Loucy (cell line): ENCODE data around the gene DRAM1.

Source experiments
- H2AFZ ChIP-seq: fragments of 200-600 bp; sonication (generic); 2 replicates; pipeline ENCODE4 v1.6.0; 2016; ENCODE audit warnings: antibody characterized with exemption, mild to moderate bottlenecking, low read length, moderate library complexity
- H3F3A ChIP-seq: fragments of 200-600 bp; 2 replicates; pipeline ENCODE4 v1.6.0; 2016; ENCODE audit warnings: antibody characterized with exemption, low read depth, mild to moderate bottlenecking
- H3K27me3 ChIP-seq: fragments of 200-600 bp; sonication (generic); 2 replicates; pipeline ENCODE4 v1.6.1; 2014; ENCODE audit warnings: low read length, mild to moderate bottlenecking; ENCODE audit not compliant: insufficient read depth, poor library complexity, severe bottlenecking
- H3K36me3 ChIP-seq: fragments of 200-600 bp; sonication (generic); 2 replicates; pipeline ENCODE4 v1.6.1; 2016; ENCODE audit warnings: low read length; ENCODE audit not compliant: insufficient read depth
- H3K4me1 ChIP-seq: fragments of 200-600 bp; sonication (generic); 2 replicates; pipeline ENCODE4 v1.5.1; 2014; ENCODE audit warnings: low read length, mild to moderate bottlenecking; ENCODE audit not compliant: insufficient read depth, poor library complexity, severe bottlenecking
- H3K4me2 ChIP-seq: fragments of 200-600 bp; sonication (generic); 2 replicates; pipeline ENCODE4 v1.6.0; 2014; ENCODE audit warnings: antibody characterized with exemption, low read length, low read depth, mild to moderate bottlenecking; ENCODE audit not compliant: poor library complexity, severe bottlenecking
- H3K4me3 ChIP-seq: fragments of 200-600 bp; sonication (generic); 2 replicates; pipeline ENCODE4 v1.5.1; 2014; ENCODE audit warnings: low read length, mild to moderate bottlenecking, mixed read lengths; ENCODE audit not compliant: poor library complexity, severe bottlenecking
- H3K79me2 ChIP-seq: fragments of 200-600 bp; sonication (generic); 2 replicates; pipeline ENCODE4 v1.6.1; 2014; ENCODE audit warnings: low read length; ENCODE audit not compliant: insufficient read depth
- H3K9ac ChIP-seq: fragments of 200-600 bp; sonication (generic); 2 replicates; pipeline ENCODE4 v1.6.0; 2014; ENCODE audit warnings: mild to moderate bottlenecking, low read depth, low read length, moderate library complexity; ENCODE audit not compliant: poor library complexity, severe bottlenecking
- H3K9me2 ChIP-seq: fragments of 200-600 bp; sonication (generic); replicated peaks from 2 replicates; pipeline ENCODE4 v1.6.1; 2016; ENCODE audit warnings: low read depth, low read length, mixed read lengths
- H3K9me3 ChIP-seq: fragments of 200-600 bp; sonication (generic); 2 replicates; pipeline ENCODE4 v1.6.1; 2014; ENCODE audit warnings: mild to moderate bottlenecking, antibody characterized with exemption, low read length, low read depth; ENCODE audit not compliant: insufficient read depth
- H4K20me1 ChIP-seq: fragments of 200-600 bp; sonication (generic); 2 replicates; pipeline ENCODE4 v1.6.0; 2014; ENCODE audit warnings: antibody characterized with exemption, low read length, mild to moderate bottlenecking; ENCODE audit not compliant: insufficient read depth, poor library complexity, severe bottlenecking
- EZH2phosphoT487 ChIP-seq: fragments of 200-600 bp; IDR thresholded peaks from 2 replicates; pipeline ENCODE4 v1.6.1; 2018; ENCODE audit warnings: antibody characterized with exemption, mild to moderate bottlenecking, moderate library complexity, borderline replicate concordance
- TF ChIP-seq, protein P1 (sequence below): fragments of 200-600 bp; sonication (generic); conservative IDR thresholded peaks from 2 replicates; pipeline ENCODE4 v1.5.1; 2014; ENCODE audit warnings: mild to moderate bottlenecking, antibody characterized with exemption, low read length

Gene DRAM1

DNA sequence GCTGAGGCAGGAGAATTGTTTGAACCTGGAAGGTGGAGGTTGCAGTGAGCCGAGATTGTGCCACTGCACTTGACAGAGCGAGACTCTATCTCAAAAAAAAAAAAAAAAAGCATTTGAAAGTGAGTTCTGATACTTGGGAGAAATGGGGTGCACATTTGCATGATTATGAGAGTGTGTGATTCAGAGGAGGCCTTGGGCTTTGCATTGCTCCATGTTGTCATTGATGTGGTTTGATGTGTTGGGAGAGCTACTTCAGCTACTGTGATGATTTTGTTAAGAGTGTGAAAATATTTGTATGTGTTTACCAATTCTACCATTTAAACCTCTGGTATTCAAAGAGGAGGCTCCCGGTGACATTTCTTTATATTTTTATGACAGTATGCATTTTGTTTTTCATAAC, 24.4 kb downstream of the DRAM1 start:
- TF ChIP-seq EZH2phosphoT487, result no peak
- TF ChIP-seq, protein P1, sequence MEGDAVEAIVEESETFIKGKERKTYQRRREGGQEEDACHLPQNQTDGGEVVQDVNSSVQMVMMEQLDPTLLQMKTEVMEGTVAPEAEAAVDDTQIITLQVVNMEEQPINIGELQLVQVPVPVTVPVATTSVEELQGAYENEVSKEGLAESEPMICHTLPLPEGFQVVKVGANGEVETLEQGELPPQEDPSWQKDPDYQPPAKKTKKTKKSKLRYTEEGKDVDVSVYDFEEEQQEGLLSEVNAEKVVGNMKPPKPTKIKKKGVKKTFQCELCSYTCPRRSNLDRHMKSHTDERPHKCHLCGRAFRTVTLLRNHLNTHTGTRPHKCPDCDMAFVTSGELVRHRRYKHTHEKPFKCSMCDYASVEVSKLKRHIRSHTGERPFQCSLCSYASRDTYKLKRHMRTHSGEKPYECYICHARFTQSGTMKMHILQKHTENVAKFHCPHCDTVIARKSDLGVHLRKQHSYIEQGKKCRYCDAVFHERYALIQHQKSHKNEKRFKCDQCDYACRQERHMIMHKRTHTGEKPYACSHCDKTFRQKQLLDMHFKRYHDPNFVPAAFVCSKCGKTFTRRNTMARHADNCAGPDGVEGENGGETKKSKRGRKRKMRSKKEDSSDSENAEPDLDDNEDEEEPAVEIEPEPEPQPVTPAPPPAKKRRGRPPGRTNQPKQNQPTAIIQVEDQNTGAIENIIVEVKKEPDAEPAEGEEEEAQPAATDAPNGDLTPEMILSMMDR, result no peak
- Histone ChIP-seq H4K20me1 (no peaks in the 10 kb centered on the region), H3K4me3 (no peak overlapping the region), H3K9me3 (no peaks in the 10 kb centered on the region), H3K36me3 (no peaks in the 10 kb centered on the region), H3K4me1 (no peaks in the 10 kb centered on the region), H3K79me2 (no peaks in the 10 kb centered on the region), H3F3A (no peaks in the 10 kb centered on the region), H3K27me3 (no peaks in the 10 kb centered on the region), H3K4me2 (no peak overlapping the region), H2AFZ (no peak overlapping the region), H3K9me2 (no peaks in the 10 kb centered on the region), H3K9ac (no peak overlapping the region)

- TF ChIP-seq, protein P1, result no peak
- TF ChIP-seq EZH2phosphoT487, result no peak
- H4K20me1 ChIP-seq, result no peaks in the 10 kb centered on the region
- H3K4me1 ChIP-seq, result no peaks in the 10 kb centered on the region
- H3F3A ChIP-seq, result no peaks in the 10 kb centered on the region
- no peaks in the 10 kb centered on the region for H3K36me3 ChIP-seq
- H3K9ac ChIP-seq, result no peak overlapping the region
- H3K79me2 ChIP-seq, result no peaks in the 10 kb centered on the region
- no peak overlapping the region for H2AFZ ChIP-seq
- H3K9me3 ChIP-seq, result no peaks in the 10 kb centered on the region
- no peaks in the 10 kb centered on the region for H3K9me2 ChIP-seq
- no peaks in the 10 kb centered on the region for H3K27me3 ChIP-seq
- H3K4me2 ChIP-seq, result no peak overlapping the region
- H3K4me3 ChIP-seq, result no peak overlapping the region
These were observed 25.3 kb downstream of the DRAM1 start for GRCh38 chr12:101902641-101903040.

GRCh38 chr12:101906226-101906625, 28.8 kb downstream of the DRAM1 start:
- Histone ChIP-seq H3K27me3 (no peaks in the 10 kb centered on the region), H3K4me2 (no peak overlapping the region), H3K4me3 (no peak overlapping the region), H2AFZ (no peak overlapping the region), H3K4me1 (no peaks in the 10 kb centered on the region), H3K79me2 (no peaks in the 10 kb centered on the region), H4K20me1 (no peaks in the 10 kb centered on the region), H3K9me3 (no peaks in the 10 kb centered on the region), H3K36me3 (no peaks in the 10 kb centered on the region), H3K9ac (no peak overlapping the region), H3F3A (no peaks in the 10 kb centered on the region), H3K9me2 (no peaks in the 10 kb centered on the region)
- TF ChIP-seq, protein P1, result no peak
- no peak for TF ChIP-seq EZH2phosphoT487
